Astrocyte (in vitro differentiated cells and primary cell): ENCODE data around the gene SENP2.

Experiments used
- EZH2 ChIP-seq: IDR thresholded peaks from 2 replicates; pipeline ENCODE4 v1.6.1; 2012; ENCODE audit warnings: mild to moderate bottlenecking, low read length, inconsistent platforms; ENCODE audit not compliant: insufficient read depth
- TF ChIP-seq, protein P1 (sequence below): IDR thresholded peaks from 2 replicates; pipeline ENCODE4 v1.5.1; 2011; ENCODE audit warnings: low read depth, mild to moderate bottlenecking, inconsistent platforms, low read length, moderate library complexity; ENCODE audit not compliant: insufficient read depth

DNA sequence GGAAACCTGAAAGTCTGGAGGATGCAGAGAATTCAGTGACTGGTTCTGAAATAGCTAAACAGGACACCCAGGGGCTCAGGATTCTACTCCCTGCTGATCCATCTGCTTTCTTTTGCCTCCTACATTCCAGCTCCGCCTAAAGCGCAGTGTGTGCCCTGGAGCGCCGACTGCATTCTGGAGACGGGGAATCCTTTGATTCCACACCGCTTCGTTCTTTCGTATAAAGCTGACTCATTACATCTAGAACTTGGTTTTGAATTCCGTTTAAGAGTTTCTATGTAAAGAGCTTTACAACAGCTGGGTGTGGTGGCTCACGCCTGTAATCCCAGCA lies 61.8 kb downstream of the SENP2 start:
- TF ChIP-seq, protein P1, sequence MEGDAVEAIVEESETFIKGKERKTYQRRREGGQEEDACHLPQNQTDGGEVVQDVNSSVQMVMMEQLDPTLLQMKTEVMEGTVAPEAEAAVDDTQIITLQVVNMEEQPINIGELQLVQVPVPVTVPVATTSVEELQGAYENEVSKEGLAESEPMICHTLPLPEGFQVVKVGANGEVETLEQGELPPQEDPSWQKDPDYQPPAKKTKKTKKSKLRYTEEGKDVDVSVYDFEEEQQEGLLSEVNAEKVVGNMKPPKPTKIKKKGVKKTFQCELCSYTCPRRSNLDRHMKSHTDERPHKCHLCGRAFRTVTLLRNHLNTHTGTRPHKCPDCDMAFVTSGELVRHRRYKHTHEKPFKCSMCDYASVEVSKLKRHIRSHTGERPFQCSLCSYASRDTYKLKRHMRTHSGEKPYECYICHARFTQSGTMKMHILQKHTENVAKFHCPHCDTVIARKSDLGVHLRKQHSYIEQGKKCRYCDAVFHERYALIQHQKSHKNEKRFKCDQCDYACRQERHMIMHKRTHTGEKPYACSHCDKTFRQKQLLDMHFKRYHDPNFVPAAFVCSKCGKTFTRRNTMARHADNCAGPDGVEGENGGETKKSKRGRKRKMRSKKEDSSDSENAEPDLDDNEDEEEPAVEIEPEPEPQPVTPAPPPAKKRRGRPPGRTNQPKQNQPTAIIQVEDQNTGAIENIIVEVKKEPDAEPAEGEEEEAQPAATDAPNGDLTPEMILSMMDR = no peak
- no peak for TF ChIP-seq EZH2
